Colonic mucosa (tissue), 4 donors: ENCODE measurements around the gene MAVS. TPM values are rescaled to one million over a fixed set of nuclear protein-coding genes. Genes with fewer than 3 reads are reported as not detected.
"Not testable (repeated sequence)": the region's sequence is repeated elsewhere in the genome, so short reads cannot be mapped to it uniquely, and the experiment has no call there.

Experiments used
- DNase-seq: peaks from one replicate; pipeline ENCODE4 v3.0.0-alpha.2; 2020
- H3K27ac ChIP-seq: fragments of 200-600 bp; one replicate; pipeline ENCODE4 v1.8.0; 2021
- H3K27me3 ChIP-seq: fragments of 200-600 bp; one replicate; pipeline ENCODE4 v1.8.0; 2021
- H3K36me3 ChIP-seq: fragments of 200-600 bp; one replicate; pipeline ENCODE4 v1.8.0; 2021
- H3K4me1 ChIP-seq: fragments of 200-600 bp; one replicate; pipeline ENCODE4 v1.8.0; 2021; ENCODE audit warnings: mild to moderate bottlenecking
- H3K4me3 ChIP-seq: fragments of 200-600 bp; one replicate; pipeline ENCODE4 v1.8.0; 2021
- H3K9ac ChIP-seq, 2 donors: one replicate each; pipeline ENCODE4 v1.7.0; 2013; ENCODE audit warnings: control low read depth in 2 of 2, low read depth in 2 of 2, low read length in 2 of 2
- H3K9me3 ChIP-seq: fragments of 200-600 bp; one replicate; pipeline ENCODE4 v1.8.0; 2021
- CTCF ChIP-seq: fragments of 200-600 bp; IDR thresholded peaks from one replicate; pipeline ENCODE4 v1.8.0; 2022; ENCODE audit warnings: antibody characterized with exemption, mild to moderate bottlenecking
- intact Hi-C: fragments of 100-400 bp; cut with DNase I; formaldehyde crosslinking; loops from one replicate; pipeline ENCODE4 v1.14.1; 2022
- total RNA-seq, 2 donors: library from RNA; stranded (reverse); fragmentation: NEBNext Ultra II Directional in 1 of 2; extraction: Animal tissue kit (Norgen Biotek cat#: 25700) in 1 of 2; gene quantifications; one replicate each; pipeline ENCODE4 v1.2.1, GENCODE V29; 2021
- donor health status: healthy.
- donor health status: DM: no; HTN: no; CAD: no.
- donor health status: DM: no; HTN: no; CAD: no.

Gene MAVS
- total RNA-seq, 2 donors from 2014 or later = 46.2 to 70.7 TPM

GRCh38 chr20:3828798-3829197 is 17.8 kb upstream of the MAVS start:
- no peak for TF ChIP-seq CTCF
- Histone ChIP-seq H3K36me3 (no peaks in the 10 kb centered on the region), H3K27ac (no peak overlapping the region), H3K4me3 (no peak overlapping the region), H3K9me3 (no peaks in the 10 kb centered on the region), H3K27me3 (no peaks in the 10 kb centered on the region), H3K4me1 (no peaks in the 10 kb centered on the region), H3K9ac (no peak overlapping the region)
- no peak for DNase-seq
- intact Hi-C loops = no loop called here

GRCh38 chr20:3829891-3830290 is 16.7 kb upstream of the MAVS start:
- H3K27me3 ChIP-seq, H3K9me3 ChIP-seq, DNase-seq, H3K9ac ChIP-seq, H3K4me1 ChIP-seq, H3K4me3 ChIP-seq, H3K36me3 ChIP-seq, intact Hi-C loops, H3K27ac ChIP-seq: not testable (repeated sequence)

- no peak for TF ChIP-seq CTCF
- no peak for DNase-seq
- Histone ChIP-seq H3K4me3 (no peak overlapping the region), H3K36me3 (no peaks in the 10 kb centered on the region), H3K4me1 (no peaks in the 10 kb centered on the region), H3K27ac (no peak overlapping the region), H3K27me3 (no peaks in the 10 kb centered on the region), H3K9ac (no peak overlapping the region), H3K9me3 (no peaks in the 10 kb centered on the region)
- intact Hi-C loops = no loop called here
Measured at GRCh38 chr20:3836132-3836531, 10.5 kb upstream of the MAVS start.

GRCh38 chr20:3839328-3839727 is 7.3 kb upstream of the MAVS start:
- Histone ChIP-seq H3K27ac (no peak overlapping the region), H3K36me3 (no peaks in the 10 kb centered on the region), H3K9ac (no peak overlapping the region), H3K9me3 (no peaks in the 10 kb centered on the region), H3K4me3 (no peak overlapping the region), H3K27me3 (no peaks in the 10 kb centered on the region), H3K4me1 (peaks cover 6% of the 10 kb centered on the region)
- TF ChIP-seq CTCF = no peak
- intact Hi-C loops = no loop called here
- no peak for DNase-seq

- H3K36me3 ChIP-seq, H3K4me1 ChIP-seq, intact Hi-C loops, DNase-seq, H3K27ac ChIP-seq, H3K9me3 ChIP-seq, H3K9ac ChIP-seq, H3K4me3 ChIP-seq, H3K27me3 ChIP-seq: not testable (repeated sequence)
Measured at GRCh38 chr20:3840201-3840600, 6.4 kb upstream of the MAVS start.

GRCh38 chr20:3842348-3842930 is 4.2 kb upstream of the MAVS start:
- Histone ChIP-seq H3K27ac (no peak overlapping the region), H3K4me3 (no peak overlapping the region), H3K9me3 (no peaks in the 10 kb centered on the region), H3K36me3 (no peaks in the 10 kb centered on the region), H3K4me1 (peaks cover 9% of the 10 kb centered on the region), H3K9ac (peak overlapping the region in 1 of 2 donors; percentile 67), H3K27me3 (no peaks in the 10 kb centered on the region)
- DNase-seq = no peak
- no peak for TF ChIP-seq CTCF
- intact Hi-C loops = no loop called here
